Right lobe of liver (tissue), 4 donors: ENCODE measurements around the gene VAV3.

Experiments used
- POLR2A ChIP-seq: fragments of 450-650 bp; IDR thresholded peaks from one replicate; pipeline ENCODE4 v1.6.1; 2017; ENCODE audit warnings: antibody characterized with exemption, mild to moderate bottlenecking
- TF ChIP-seq, protein P1 (sequence below), 4 donors: fragments of 200-600 bp in 3 of 4; fragments of 450-650 bp in 1 of 4; IDR thresholded peaks; one replicate each; pipeline versions ENCODE4 v1.5.1 to v1.8.0; 2016 to 2022; ENCODE audit warnings: antibody characterized with exemption in 4 of 4, mild to moderate bottlenecking in 2 of 4
- donor health status: DM: no; HTN: no; CAD: no.
- donor health status: DM: no; HTN: no; CAD: no.
- donor health status: DM: no; HTN: yes; CAD: no.

DNA sequence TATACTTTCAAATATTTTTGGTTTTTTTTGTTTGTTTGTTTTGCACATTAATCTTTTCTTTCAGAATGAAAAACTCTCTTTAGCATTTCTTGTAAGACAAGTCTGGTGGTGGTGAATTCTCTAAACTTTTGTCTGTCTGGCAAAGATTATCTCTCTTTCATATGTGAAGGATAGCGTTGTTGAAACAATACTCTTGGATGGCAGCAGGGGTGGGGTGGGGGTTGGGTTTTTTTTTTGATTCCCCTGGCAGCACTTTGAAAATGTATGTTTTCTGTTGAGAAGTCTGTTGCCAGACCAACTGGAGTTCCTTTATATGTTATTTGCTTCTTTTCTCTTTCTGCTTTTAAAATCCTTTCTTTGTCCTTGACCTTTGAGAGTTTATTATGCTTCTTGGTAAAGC, 160.2 kb downstream of the VAV3 start:
- TF ChIP-seq, protein P1, sequence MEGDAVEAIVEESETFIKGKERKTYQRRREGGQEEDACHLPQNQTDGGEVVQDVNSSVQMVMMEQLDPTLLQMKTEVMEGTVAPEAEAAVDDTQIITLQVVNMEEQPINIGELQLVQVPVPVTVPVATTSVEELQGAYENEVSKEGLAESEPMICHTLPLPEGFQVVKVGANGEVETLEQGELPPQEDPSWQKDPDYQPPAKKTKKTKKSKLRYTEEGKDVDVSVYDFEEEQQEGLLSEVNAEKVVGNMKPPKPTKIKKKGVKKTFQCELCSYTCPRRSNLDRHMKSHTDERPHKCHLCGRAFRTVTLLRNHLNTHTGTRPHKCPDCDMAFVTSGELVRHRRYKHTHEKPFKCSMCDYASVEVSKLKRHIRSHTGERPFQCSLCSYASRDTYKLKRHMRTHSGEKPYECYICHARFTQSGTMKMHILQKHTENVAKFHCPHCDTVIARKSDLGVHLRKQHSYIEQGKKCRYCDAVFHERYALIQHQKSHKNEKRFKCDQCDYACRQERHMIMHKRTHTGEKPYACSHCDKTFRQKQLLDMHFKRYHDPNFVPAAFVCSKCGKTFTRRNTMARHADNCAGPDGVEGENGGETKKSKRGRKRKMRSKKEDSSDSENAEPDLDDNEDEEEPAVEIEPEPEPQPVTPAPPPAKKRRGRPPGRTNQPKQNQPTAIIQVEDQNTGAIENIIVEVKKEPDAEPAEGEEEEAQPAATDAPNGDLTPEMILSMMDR (IDR thresholded peaks at IDR 0.05), result no peak
- TF ChIP-seq POLR2A, result no peak
